A549 treated with Mapracorat at 1 μM for 4 hours (cell line): ENCODE data around the gene KRTAP9-9. TPM values are rescaled to one million over a fixed set of nuclear protein-coding genes. Genes with fewer than 3 reads are reported as not detected.

Experiments used
- total RNA-seq: library from RNA; stranded (reverse); fragments of 200-300 nt; extraction: Qiagen RNA extraction; gene quantifications from 5 replicates; pipeline ENCODE4 v1.2.3, GENCODE V29; 2022

The KRTAP9-9 gene
- total RNA-seq = not detected in 5 replicates

GRCh38 chr17:41255381-41256290, at the start of gene KRTAP9-9:
Gene KRTAP9-9, plus strand, starts transcription at chr17:41255384.

GRCh38 chr17:41226598-41227095, 28.5 kb upstream of the KRTAP9-9 start, which contains the start of gene KRTAP9-2:
Gene KRTAP9-2, plus strand, starts transcription at chr17:41226648. Its CDS starts 7 bp downstream, at chr17:41226655.

GRCh38 chr17:41232399-41233105, 22.6 kb upstream of the KRTAP9-9 start, which contains the start of gene KRTAP9-3:
Gene KRTAP9-3, plus strand, starts transcription at chr17:41232449. Its CDS starts 53 bp downstream, at chr17:41232502.

GRCh38 chr17:41237949-41238437, 17.2 kb upstream of the KRTAP9-9 start, which contains the start of gene KRTAP9-8:
Gene KRTAP9-8, plus strand, starts transcription at chr17:41237999. Its CDS starts 53 bp downstream, at chr17:41238052.

GRCh38 chr17:41249637-41250240, 5.4 kb upstream of the KRTAP9-9 start, which contains the start of gene KRTAP9-4:
Gene KRTAP9-4, plus strand, starts transcription at chr17:41249687. Its CDS starts 34 bp downstream, at chr17:41249721.

GRCh38 chr17:41265078-41265477, 9.9 kb downstream of the KRTAP9-9 start, which contains the start of gene KRTAP9-6:
Gene KRTAP9-6, plus strand, starts transcription at chr17:41265378. Its CDS starts 0 bp downstream, at chr17:41265378.

GRCh38 chr17:41275648-41276190, 20.5 kb downstream of the KRTAP9-9 start, which contains the start of gene KRTAP9-7:
Gene KRTAP9-7, plus strand, starts transcription at chr17:41275698. Its CDS starts 0 bp downstream, at chr17:41275698.

GRCh38 chr17:41301916-41302901, 47.0 kb downstream of the KRTAP9-9 start, which contains the start of gene KRTAP29-1:
Gene KRTAP29-1, minus strand, starts transcription at chr17:41302851. Its CDS starts 0 bp downstream, at chr17:41302851.

Other genes starting within 250 kb of the KRTAP9-9 start
- gene KRTAP3-1, start 246.3 kb upstream of the KRTAP9-9 start, total RNA-seq = 0.35 TPM in 1 of 5 replicates, not detected in the others
- not detected in 5 replicates for gene KRTAP1-5, start 228.2 kb upstream of the KRTAP9-9 start, total RNA-seq
- not detected in 5 replicates for gene KRTAP1-4, start 225.2 kb upstream of the KRTAP9-9 start, total RNA-seq
- not detected in 5 replicates for gene KRTAP1-3, start 220.5 kb upstream of the KRTAP9-9 start, total RNA-seq
- not detected in 5 replicates for gene KRTAP1-1, start 213.9 kb upstream of the KRTAP9-9 start, total RNA-seq
- gene KRTAP2-1, start 208.1 kb upstream of the KRTAP9-9 start, total RNA-seq = not detected in 5 replicates
- gene KRTAP2-2, start 200.2 kb upstream of the KRTAP9-9 start, total RNA-seq = not detected in 5 replicates
- gene KRTAP2-3, start 195.3 kb upstream of the KRTAP9-9 start, total RNA-seq = 0.22 TPM in 1 of 5 replicates, not detected in the others
- not detected in 5 replicates for gene KRTAP2-4, start 189.5 kb upstream of the KRTAP9-9 start, total RNA-seq
- not detected in 5 replicates for gene KRTAP4-7, start 171.2 kb upstream of the KRTAP9-9 start, total RNA-seq
- gene KRTAP4-8, start 157.2 kb upstream of the KRTAP9-9 start, total RNA-seq = not detected in 5 replicates
- not detected in 5 replicates for gene KRTAP4-16, start 153.2 kb upstream of the KRTAP9-9 start, total RNA-seq
- not detected in 5 replicates for gene KRTAP4-9, start 150.0 kb upstream of the KRTAP9-9 start, total RNA-seq
- not detected in 5 replicates for gene KRTAP4-11, start 137.0 kb upstream of the KRTAP9-9 start, total RNA-seq
- not detected in 5 replicates for gene KRTAP4-12, start 131.2 kb upstream of the KRTAP9-9 start, total RNA-seq
- not detected in 5 replicates for gene KRTAP4-6, start 114.8 kb upstream of the KRTAP9-9 start, total RNA-seq
- gene KRTAP4-5, start 105.6 kb upstream of the KRTAP9-9 start, total RNA-seq = not detected in 5 replicates
- gene KRTAP4-4, start 94.6 kb upstream of the KRTAP9-9 start, total RNA-seq = not detected in 5 replicates
- gene KRTAP4-3, start 87.2 kb upstream of the KRTAP9-9 start, total RNA-seq = not detected in 5 replicates
- gene KRTAP4-2, start 77.2 kb upstream of the KRTAP9-9 start, total RNA-seq = not detected in 5 replicates
- gene KRTAP4-1, start 70.5 kb upstream of the KRTAP9-9 start, total RNA-seq = 0.16 to 0.38 TPM (median 0.18 TPM) in 3 of 5 replicates, not detected in the others
- gene KRTAP9-1, start 65.5 kb upstream of the KRTAP9-9 start, total RNA-seq = not detected in 5 replicates
- not detected in 5 replicates for gene KRTAP9-2, start 28.7 kb upstream of the KRTAP9-9 start, total RNA-seq
- gene KRTAP9-3, start 22.9 kb upstream of the KRTAP9-9 start, total RNA-seq = not detected in 5 replicates
- not detected in 5 replicates for gene KRTAP9-8, start 17.4 kb upstream of the KRTAP9-9 start, total RNA-seq
- not detected in 5 replicates for gene KRTAP9-4, start 5.7 kb upstream of the KRTAP9-9 start, total RNA-seq
- gene KRTAP9-6, start 10.0 kb downstream of the KRTAP9-9 start, total RNA-seq = not detected in 5 replicates
- gene KRTAP9-7, start 20.3 kb downstream of the KRTAP9-9 start, total RNA-seq = not detected in 5 replicates
- not detected in 5 replicates for gene KRTAP29-1, start 47.5 kb downstream of the KRTAP9-9 start, total RNA-seq
- not detected in 5 replicates for gene KRTAP16-1, start 53.9 kb downstream of the KRTAP9-9 start, total RNA-seq
- gene KRTAP17-1, start 60.3 kb downstream of the KRTAP9-9 start, total RNA-seq = not detected in 5 replicates
- gene KRT33A, start 95.4 kb downstream of the KRTAP9-9 start, total RNA-seq = not detected in 5 replicates
- gene KRT33B, start 114.4 kb downstream of the KRTAP9-9 start, total RNA-seq = not detected in 5 replicates
- 0.14 to 0.41 TPM (median 0.39 TPM) in 5 replicates for gene KRT34, start 126.9 kb downstream of the KRTAP9-9 start, total RNA-seq
- not detected in 5 replicates for gene KRT31, start 142.2 kb downstream of the KRTAP9-9 start, total RNA-seq
- not detected in 5 replicates for gene KRT37, start 169.2 kb downstream of the KRTAP9-9 start, total RNA-seq
- gene KRT38, start 185.6 kb downstream of the KRTAP9-9 start, total RNA-seq = not detected in 5 replicates
- gene KRT32, start 212.0 kb downstream of the KRTAP9-9 start, total RNA-seq = 0.07 TPM in 2 of 5 replicates, not detected in the others
- not detected in 5 replicates for gene KRT35, start 225.8 kb downstream of the KRTAP9-9 start, total RNA-seq
- gene KRT36, start 234.5 kb downstream of the KRTAP9-9 start, total RNA-seq = not detected in 5 replicates